GM19467 (cell line): ENCODE measurements around the gene TGFBR1.

Experiments used
- ATAC-seq: cut with Tn5 transposase; IDR thresholded peaks from one replicate; pipeline ENCODE4 v1.9.1; 2021; ENCODE audit warnings: mild to moderate bottlenecking, moderate library complexity; ENCODE audit not compliant: unreplicated experiment

The TGFBR1 gene

GRCh38 chr9:99104459-99105151 is at the start of gene TGFBR1:
TSS of gene TGFBR1 (plus strand) at chr9:99105113. CDS start at chr9:99105206, 93 bp downstream.
- ATAC-seq, result peak; percentile 94

- ATAC-seq, result no peak
These were observed 49.5 kb upstream of the TGFBR1 start for GRCh38 chr9:99055384-99055783.

- no peak for ATAC-seq
These were observed 48.7 kb upstream of the TGFBR1 start for GRCh38 chr9:99056186-99056585.

GRCh38 chr9:99056886-99057664 is 47.8 kb upstream of the TGFBR1 start:
- no peak for ATAC-seq

GRCh38 chr9:99057665-99058625 is 47.0 kb upstream of the TGFBR1 start:
- ATAC-seq, result peak; percentile 77

GRCh38 chr9:99058964-99059921 is 45.7 kb upstream of the TGFBR1 start:
- peak; percentile 61 for ATAC-seq

- no peak for ATAC-seq
These were observed 44.3 kb upstream of the TGFBR1 start for GRCh38 chr9:99060621-99061020.

GRCh38 chr9:99062549-99062948 is 42.4 kb upstream of the TGFBR1 start:
- no peak for ATAC-seq

- no peak for ATAC-seq
These were observed 41.4 kb upstream of the TGFBR1 start for GRCh38 chr9:99063522-99063921.

GRCh38 chr9:99066571-99066970 is 38.3 kb upstream of the TGFBR1 start:
- ATAC-seq, result no peak

- no peak for ATAC-seq
These were observed 35.8 kb upstream of the TGFBR1 start for GRCh38 chr9:99069075-99069474.

- ATAC-seq, result no peak
These were observed 35.4 kb upstream of the TGFBR1 start for GRCh38 chr9:99069546-99069945.

- no peak for ATAC-seq
These were observed 34.2 kb upstream of the TGFBR1 start for GRCh38 chr9:99070681-99071080.

- no peak for ATAC-seq
These were observed 33.4 kb upstream of the TGFBR1 start for GRCh38 chr9:99071313-99072039.

- no peak for ATAC-seq
These were observed 32.9 kb upstream of the TGFBR1 start for GRCh38 chr9:99072040-99072394.

GRCh38 chr9:99073347-99073746 is 31.6 kb upstream of the TGFBR1 start:
- ATAC-seq, result no peak

- ATAC-seq, result no peak
These were observed 30.7 kb upstream of the TGFBR1 start for GRCh38 chr9:99073985-99074901.

GRCh38 chr9:99074902-99075245 is 30.0 kb upstream of the TGFBR1 start:
- ATAC-seq, result no peak
